Measurements from ENCODE around the gene PTPRT. TPM values are rescaled to one million over a fixed set of nuclear protein-coding genes. Genes with fewer than 3 reads are reported as not detected.

The PTPRT gene
- total RNA-seq, 1 experiment from 2014 or later = not detected

DNA sequence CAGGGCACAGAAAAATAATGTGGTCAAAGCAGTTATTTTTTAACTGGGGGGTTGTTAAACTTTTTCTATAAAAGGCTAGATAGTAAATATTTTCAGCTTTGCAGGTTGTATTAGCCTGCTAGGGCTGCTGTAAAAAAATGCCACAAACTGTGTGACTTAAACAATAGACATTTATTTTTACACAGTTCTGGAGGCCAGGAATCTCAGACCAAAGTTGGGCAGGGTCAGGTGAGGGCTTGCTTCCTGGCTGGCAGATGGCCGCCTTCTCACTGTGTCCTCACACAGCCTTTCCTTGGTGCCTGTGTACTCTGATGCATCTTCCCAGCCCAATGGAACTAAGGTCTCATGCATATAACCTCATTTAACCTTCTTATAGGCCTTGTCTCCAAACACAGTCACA lies 294.7 kb downstream of the PTPRT start:
- no peaks in the 10 kb centered on the region for H3K36me3 ChIP-seq (ENCODE audit: insufficient read depth, low read length, poor library complexity, severe bottlenecking)
- no peaks in the 10 kb centered on the region for H3K27me3 ChIP-seq (replicated peaks; ENCODE audit: insufficient read depth, low read depth, low read length, poor library complexity)
- no peak overlapping the region for H3K4me3 ChIP-seq (ENCODE audit: low read depth, low read length, poor library complexity, severe bottlenecking)
- ChIA-PET POLR2A (ENCODE audit: low non-redundant PET) (no interaction called here), CTCF (no interaction called here)
- DNase-seq (ENCODE audit: low spot score) = no peak
- H3K9me3 ChIP-seq (ENCODE audit: low read depth, low read length, poor library complexity, severe bottlenecking) = no peaks in the 10 kb centered on the region
- H3K4me1 ChIP-seq (ENCODE audit: insufficient read depth, low read length, poor library complexity, severe bottlenecking) = no peaks in the 10 kb centered on the region
- BruUV-seq (replicated peaks) = no TSS peak
- H3K27ac ChIP-seq (ENCODE audit: low read depth, low read length, poor library complexity, severe bottlenecking) = no peak overlapping the region
- intact Hi-C loops (cut with micrococcal nuclease; ENCODE audit: unreplicated experiment) = no loop called here
- no peak for TF ChIP-seq EZH2 (IDR thresholded peaks at IDR 0.05; ENCODE audit: borderline replicate concordance, low read depth, low read length, poor library complexity, severe bottlenecking)
- TF ChIP-seq, protein P1, sequence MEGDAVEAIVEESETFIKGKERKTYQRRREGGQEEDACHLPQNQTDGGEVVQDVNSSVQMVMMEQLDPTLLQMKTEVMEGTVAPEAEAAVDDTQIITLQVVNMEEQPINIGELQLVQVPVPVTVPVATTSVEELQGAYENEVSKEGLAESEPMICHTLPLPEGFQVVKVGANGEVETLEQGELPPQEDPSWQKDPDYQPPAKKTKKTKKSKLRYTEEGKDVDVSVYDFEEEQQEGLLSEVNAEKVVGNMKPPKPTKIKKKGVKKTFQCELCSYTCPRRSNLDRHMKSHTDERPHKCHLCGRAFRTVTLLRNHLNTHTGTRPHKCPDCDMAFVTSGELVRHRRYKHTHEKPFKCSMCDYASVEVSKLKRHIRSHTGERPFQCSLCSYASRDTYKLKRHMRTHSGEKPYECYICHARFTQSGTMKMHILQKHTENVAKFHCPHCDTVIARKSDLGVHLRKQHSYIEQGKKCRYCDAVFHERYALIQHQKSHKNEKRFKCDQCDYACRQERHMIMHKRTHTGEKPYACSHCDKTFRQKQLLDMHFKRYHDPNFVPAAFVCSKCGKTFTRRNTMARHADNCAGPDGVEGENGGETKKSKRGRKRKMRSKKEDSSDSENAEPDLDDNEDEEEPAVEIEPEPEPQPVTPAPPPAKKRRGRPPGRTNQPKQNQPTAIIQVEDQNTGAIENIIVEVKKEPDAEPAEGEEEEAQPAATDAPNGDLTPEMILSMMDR (conservative IDR thresholded peaks at IDR 0.05; ENCODE audit: low read depth, low read length) = no peak

DNA sequence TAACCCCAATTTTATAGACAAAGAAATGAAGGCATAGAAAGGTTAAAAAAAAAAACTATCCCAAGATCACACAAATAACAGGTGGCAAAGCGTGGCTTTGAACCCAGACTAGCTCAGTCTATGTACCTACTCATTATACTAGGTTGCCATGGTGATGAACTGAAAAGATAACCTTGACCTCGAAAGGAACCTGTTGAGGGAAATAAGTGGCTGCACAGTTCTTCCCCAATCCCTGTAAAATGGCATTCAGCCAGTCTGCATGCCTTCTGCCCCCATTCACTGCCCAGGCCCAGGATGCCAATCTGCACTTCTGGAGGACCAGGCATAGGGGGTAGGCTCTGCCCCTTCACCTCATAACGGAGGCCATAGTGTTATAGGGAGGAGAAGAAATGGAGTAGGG lies 295.2 kb downstream of the PTPRT start:
- Histone ChIP-seq H3K36me3 (ENCODE audit: insufficient read depth, low read length, poor library complexity, severe bottlenecking) (no peaks in the 10 kb centered on the region), H3K4me1 (ENCODE audit: insufficient read depth, low read length, poor library complexity, severe bottlenecking) (no peaks in the 10 kb centered on the region), H3K9me3 (ENCODE audit: low read depth, low read length, poor library complexity, severe bottlenecking) (no peaks in the 10 kb centered on the region), H3K27me3 (replicated peaks; ENCODE audit: insufficient read depth, low read depth, low read length, poor library complexity) (no peaks in the 10 kb centered on the region), H3K4me3 (ENCODE audit: low read depth, low read length, poor library complexity, severe bottlenecking) (no peak overlapping the region), H3K27ac (ENCODE audit: low read depth, low read length, poor library complexity, severe bottlenecking) (no peak overlapping the region)
- CTCF ChIA-PET = no interaction called here
- no peak for DNase-seq (ENCODE audit: low spot score)
- no TSS peak for BruUV-seq (replicated peaks)
- POLR2A ChIA-PET (ENCODE audit: low non-redundant PET) = no interaction called here
- no peak for TF ChIP-seq EZH2 (IDR thresholded peaks at IDR 0.05; ENCODE audit: borderline replicate concordance, low read depth, low read length, poor library complexity, severe bottlenecking)
- TF ChIP-seq, protein P1 (conservative IDR thresholded peaks at IDR 0.05; ENCODE audit: low read depth, low read length) = no peak
- intact Hi-C loops (cut with micrococcal nuclease; ENCODE audit: unreplicated experiment) = no loop called here

DNA sequence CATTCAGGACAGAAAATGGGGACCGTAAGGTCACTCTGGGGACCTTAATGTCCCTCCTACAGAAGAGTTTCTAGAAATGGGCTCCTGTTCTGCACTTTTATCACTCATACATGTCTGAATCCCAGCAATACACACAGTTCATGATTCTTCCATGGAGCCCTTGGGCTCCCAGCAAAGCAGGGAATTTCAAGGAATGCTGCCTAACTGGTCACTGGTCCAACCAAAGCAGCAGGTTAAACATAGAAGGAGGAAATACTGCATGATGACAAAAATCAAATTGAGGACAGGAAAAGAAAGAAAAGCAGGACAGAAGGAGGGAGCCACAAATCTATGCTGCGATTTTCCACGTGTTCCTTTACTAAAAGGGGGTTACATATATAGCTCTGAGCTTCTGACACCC lies 300.2 kb downstream of the PTPRT start:
- Histone ChIP-seq H3K36me3 (ENCODE audit: insufficient read depth, low read length, poor library complexity, severe bottlenecking) (no peaks in the 10 kb centered on the region), H3K27ac (ENCODE audit: low read depth, low read length, poor library complexity, severe bottlenecking) (no peak overlapping the region), H3K9me3 (ENCODE audit: low read depth, low read length, poor library complexity, severe bottlenecking) (no peaks in the 10 kb centered on the region), H3K4me3 (ENCODE audit: low read depth, low read length, poor library complexity, severe bottlenecking) (no peak overlapping the region), H3K4me1 (ENCODE audit: insufficient read depth, low read length, poor library complexity, severe bottlenecking) (no peaks in the 10 kb centered on the region), H3K27me3 (replicated peaks; ENCODE audit: insufficient read depth, low read depth, low read length, poor library complexity) (no peaks in the 10 kb centered on the region)
- intact Hi-C loops (cut with micrococcal nuclease; ENCODE audit: unreplicated experiment) = no loop called here
- ChIA-PET CTCF (no interaction called here), POLR2A (ENCODE audit: low non-redundant PET) (no interaction called here)
- BruUV-seq (replicated peaks) = no TSS peak
- TF ChIP-seq, protein P1 (conservative IDR thresholded peaks at IDR 0.05; ENCODE audit: low read depth, low read length) = no peak
- TF ChIP-seq EZH2 (IDR thresholded peaks at IDR 0.05; ENCODE audit: borderline replicate concordance, low read depth, low read length, poor library complexity, severe bottlenecking) = no peak
- DNase-seq (ENCODE audit: low spot score) = no peak
